HepG2 (cell line): ENCODE measurements around the gene WDR87. TPM values are rescaled to one million over a fixed set of nuclear protein-coding genes. Genes with fewer than 3 reads are reported as not detected.

ENCODE experiments used
- ATF1 ChIP-seq: IDR thresholded peaks from 2 replicates; pipeline ENCODE4 v1.6.1; 2016; ENCODE audit warnings: mild to moderate bottlenecking, control low read depth
- BRCA1 ChIP-seq: sonication (generic); formaldehyde crosslinking; IDR thresholded peaks from 2 replicates; pipeline ENCODE4 v1.4.0; 2020; ENCODE audit warnings: missing genetic modification reagents
- FOXK1 ChIP-seq: sonication (generic); formaldehyde crosslinking; IDR thresholded peaks from 2 replicates; pipeline ENCODE4 v1.4.0; 2020; ENCODE audit warnings: low read depth, missing genetic modification reagents, borderline replicate concordance
- KDM5A ChIP-seq: fragments of 200-600 bp; sonication (generic); IDR thresholded peaks from 2 replicates; pipeline ENCODE4 v1.7.0; 2018; ENCODE audit warnings: antibody characterized with exemption, mild to moderate bottlenecking, low read length, borderline replicate concordance
- KLF12 ChIP-seq: sonication (generic); formaldehyde crosslinking; IDR thresholded peaks from 2 replicates; pipeline ENCODE4 v1.4.0; 2020; ENCODE audit warnings: missing genetic modification reagents, borderline replicate concordance
- MAFG ChIP-seq: sonication (generic); formaldehyde crosslinking; IDR thresholded peaks from 2 replicates; pipeline ENCODE4 v1.5.1; 2020; ENCODE audit warnings: mild to moderate bottlenecking, missing genetic modification reagents
- SAP130 ChIP-seq: IDR thresholded peaks from 2 replicates; pipeline ENCODE4 v1.6.1; 2016; ENCODE audit warnings: low read depth
- WIZ ChIP-seq: sonication (generic); formaldehyde crosslinking; IDR thresholded peaks from 2 replicates; pipeline ENCODE4 v1.5.1; 2020; ENCODE audit warnings: mild to moderate bottlenecking, missing genetic modification reagents
- ZNF776 ChIP-seq: sonication (generic); formaldehyde crosslinking; IDR thresholded peaks from 2 replicates; pipeline ENCODE4 v1.4.0; 2020; ENCODE audit warnings: mild to moderate bottlenecking, missing genetic modification reagents
- ZSCAN31 ChIP-seq: sonication (generic); formaldehyde crosslinking; IDR thresholded peaks from 2 replicates; pipeline ENCODE4 v1.5.0; 2020; ENCODE audit warnings: low read depth, mild to moderate bottlenecking, missing genetic modification reagents
- polyA plus RNA-seq, 8 experiments: library from polyadenylated mRNA; depleted of rRNA in 3 of 8; stranded (reverse) in 7 of 8; unstranded in 1 of 8; fragments of >200 nt; fragmentation: Illumina TruSeq in 4 of 8; extraction: Trizol in 4 of 8; gene quantifications; 2 replicates each; pipeline versions ENCODE4 v1.2.1 to v1.2.3, GENCODE V29; 2011 to 2016; ENCODE audit warnings: low read depth in 4 of 8, missing spikeins in 1 of 8, mixed read lengths in 1 of 8; ENCODE audit not compliant: insufficient read depth in 1 of 8
- total RNA-seq, 5 experiments: library from RNA; depleted of rRNA; stranded (reverse); fragments of >200 nt; fragmentation: Illumina TruSeq; extraction: Trizol; gene quantifications; 2 replicates each; pipeline ENCODE4 v1.2.3, GENCODE V29; 2016; ENCODE audit warnings: low read depth in 1 of 5
- TF ChIP-seq, protein P1 (sequence below): IDR thresholded peaks from 2 replicates; pipeline ENCODE4 v1.6.1; 2018; ENCODE audit warnings: missing genetic modification reagents
- TF ChIP-seq, protein P2 (sequence below): sonication (generic); formaldehyde crosslinking; IDR thresholded peaks from 2 replicates; pipeline ENCODE4 v1.5.1; 2020; ENCODE audit warnings: missing genetic modification reagents, mild to moderate bottlenecking, borderline replicate concordance
- TF ChIP-seq, protein P3 (sequence below): sonication (generic); formaldehyde crosslinking; IDR thresholded peaks from 2 replicates; pipeline ENCODE4 v1.8.0; 2022; ENCODE audit warnings: missing genetic modification reagents, mild to moderate bottlenecking, borderline replicate concordance
- TF ChIP-seq, protein P4 (sequence below): IDR thresholded peaks from 2 replicates; pipeline ENCODE4 v1.6.1; 2012; ENCODE audit warnings: low read depth, low read length, improper control_type of control experiment
- TF ChIP-seq, protein P5 (sequence below): sonication (generic); formaldehyde crosslinking; conservative IDR thresholded peaks from 2 replicates; pipeline ENCODE4 v1.8.0; 2022; ENCODE audit warnings: mild to moderate bottlenecking, moderate library complexity, missing genetic modification reagents
- TF ChIP-seq, protein P6 (sequence below): sonication (generic); formaldehyde crosslinking; IDR thresholded peaks from 2 replicates; pipeline ENCODE4 v1.4.0; 2020; ENCODE audit warnings: mild to moderate bottlenecking, low read depth, missing genetic modification reagents

The WDR87 gene
- total and polyA plus RNA-seq, 2 of the 13 experiments (the other 11 are each of a cell fraction or from before 2014, with no cell fraction given), result not detected

DNA sequence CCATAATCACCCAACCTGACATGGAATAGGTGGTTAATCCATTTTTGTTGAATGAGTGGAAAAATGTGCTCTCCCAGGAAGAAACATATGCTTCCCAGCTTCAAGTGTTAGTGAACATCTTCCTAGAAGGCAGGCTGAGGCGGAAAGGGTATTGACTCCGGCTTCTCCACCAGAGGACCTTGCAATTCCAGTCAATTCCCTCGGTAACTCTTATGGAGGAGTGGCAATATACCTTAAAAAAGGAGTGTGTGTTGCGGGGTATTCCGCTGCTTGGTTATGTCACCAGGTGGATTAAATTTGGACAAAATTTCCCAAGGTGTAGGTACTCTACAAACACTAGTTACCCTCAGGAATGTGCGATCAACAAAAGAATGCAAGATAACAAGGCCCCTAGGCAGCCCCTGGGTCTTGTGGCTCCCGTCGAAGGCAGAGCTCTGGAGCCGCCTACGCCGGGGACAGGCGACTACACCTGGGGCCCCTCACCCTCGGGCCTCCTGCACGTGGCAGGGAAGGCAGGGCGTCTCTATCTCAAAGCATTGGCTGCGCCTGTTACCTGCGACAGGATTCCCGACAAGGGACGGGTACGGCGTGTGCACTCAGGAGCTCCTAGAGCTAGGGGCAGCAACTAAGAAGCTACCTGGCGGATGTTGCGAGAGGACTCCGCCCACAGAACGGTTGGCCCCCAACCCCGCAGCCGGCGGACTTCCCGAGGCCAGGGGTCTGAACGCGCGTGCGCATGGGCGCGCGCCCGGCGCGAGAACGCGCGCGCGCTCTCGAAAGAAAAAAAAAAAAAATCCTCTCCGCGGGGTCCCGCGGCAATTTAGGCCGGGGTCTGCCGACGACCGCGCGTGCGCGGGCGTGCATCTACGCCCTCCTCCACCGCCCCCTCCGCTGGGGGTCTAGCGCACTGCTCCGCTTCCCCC is at the start of gene WDR87 (continued):
- TF ChIP-seq KLF12 (peak; percentile 74; the same call in 1 of the 2 replicates), ATF1 (0 out of 2 replicates have a peak, but pooled peaks have one; percentile 17), BRCA1 (peak; percentile 12; the same call in 1 of the 2 replicates), FOXK1 (CRISPR knock-in tag) (0 out of 2 replicates have a peak, but pooled peaks have one; percentile 30), SAP130 (CRISPR knock-in tag) (peak; percentile 21; the same call in 1 of the 2 replicates), KDM5A (peak; percentile 91), ZNF776 (CRISPR knock-in tag) (peak; percentile 16; the same call in 1 of the 2 replicates), MAFG (no peak), ZSCAN31 (CRISPR knock-in tag) (peak; percentile 25; the same call in 1 of the 2 replicates), WIZ (CRISPR knock-in tag) (0 out of 2 replicates have a peak, but pooled peaks have one; percentile 45)
- TF ChIP-seq, protein P1, sequence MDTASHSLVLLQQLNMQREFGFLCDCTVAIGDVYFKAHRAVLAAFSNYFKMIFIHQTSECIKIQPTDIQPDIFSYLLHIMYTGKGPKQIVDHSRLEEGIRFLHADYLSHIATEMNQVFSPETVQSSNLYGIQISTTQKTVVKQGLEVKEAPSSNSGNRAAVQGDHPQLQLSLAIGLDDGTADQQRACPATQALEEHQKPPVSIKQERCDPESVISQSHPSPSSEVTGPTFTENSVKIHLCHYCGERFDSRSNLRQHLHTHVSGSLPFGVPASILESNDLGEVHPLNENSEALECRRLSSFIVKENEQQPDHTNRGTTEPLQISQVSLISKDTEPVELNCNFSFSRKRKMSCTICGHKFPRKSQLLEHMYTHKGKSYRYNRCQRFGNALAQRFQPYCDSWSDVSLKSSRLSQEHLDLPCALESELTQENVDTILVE (CRISPR knock-in tag), result no peak
- TF ChIP-seq, protein P2, sequence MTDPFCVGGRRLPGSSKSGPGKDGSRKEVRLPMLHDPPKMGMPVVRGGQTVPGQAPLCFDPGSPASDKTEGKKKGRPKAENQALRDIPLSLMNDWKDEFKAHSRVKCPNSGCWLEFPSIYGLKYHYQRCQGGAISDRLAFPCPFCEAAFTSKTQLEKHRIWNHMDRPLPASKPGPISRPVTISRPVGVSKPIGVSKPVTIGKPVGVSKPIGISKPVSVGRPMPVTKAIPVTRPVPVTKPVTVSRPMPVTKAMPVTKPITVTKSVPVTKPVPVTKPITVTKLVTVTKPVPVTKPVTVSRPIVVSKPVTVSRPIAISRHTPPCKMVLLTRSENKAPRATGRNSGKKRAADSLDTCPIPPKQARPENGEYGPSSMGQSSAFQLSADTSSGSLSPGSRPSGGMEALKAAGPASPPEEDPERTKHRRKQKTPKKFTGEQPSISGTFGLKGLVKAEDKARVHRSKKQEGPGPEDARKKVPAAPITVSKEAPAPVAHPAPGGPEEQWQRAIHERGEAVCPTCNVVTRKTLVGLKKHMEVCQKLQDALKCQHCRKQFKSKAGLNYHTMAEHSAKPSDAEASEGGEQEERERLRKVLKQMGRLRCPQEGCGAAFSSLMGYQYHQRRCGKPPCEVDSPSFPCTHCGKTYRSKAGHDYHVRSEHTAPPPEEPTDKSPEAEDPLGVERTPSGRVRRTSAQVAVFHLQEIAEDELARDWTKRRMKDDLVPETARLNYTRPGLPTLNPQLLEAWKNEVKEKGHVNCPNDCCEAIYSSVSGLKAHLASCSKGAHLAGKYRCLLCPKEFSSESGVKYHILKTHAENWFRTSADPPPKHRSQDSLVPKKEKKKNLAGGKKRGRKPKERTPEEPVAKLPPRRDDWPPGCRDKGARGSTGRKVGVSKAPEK (CRISPR knock-in tag), result peak; percentile 82; the same call in 1 of the 2 replicates
- TF ChIP-seq, protein P3, sequence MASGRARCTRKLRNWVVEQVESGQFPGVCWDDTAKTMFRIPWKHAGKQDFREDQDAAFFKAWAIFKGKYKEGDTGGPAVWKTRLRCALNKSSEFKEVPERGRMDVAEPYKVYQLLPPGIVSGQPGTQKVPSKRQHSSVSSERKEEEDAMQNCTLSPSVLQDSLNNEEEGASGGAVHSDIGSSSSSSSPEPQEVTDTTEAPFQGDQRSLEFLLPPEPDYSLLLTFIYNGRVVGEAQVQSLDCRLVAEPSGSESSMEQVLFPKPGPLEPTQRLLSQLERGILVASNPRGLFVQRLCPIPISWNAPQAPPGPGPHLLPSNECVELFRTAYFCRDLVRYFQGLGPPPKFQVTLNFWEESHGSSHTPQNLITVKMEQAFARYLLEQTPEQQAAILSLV (CRISPR knock-in tag), result peak; percentile 14; the same call in 1 of the 2 replicates
- TF ChIP-seq, protein P4, sequence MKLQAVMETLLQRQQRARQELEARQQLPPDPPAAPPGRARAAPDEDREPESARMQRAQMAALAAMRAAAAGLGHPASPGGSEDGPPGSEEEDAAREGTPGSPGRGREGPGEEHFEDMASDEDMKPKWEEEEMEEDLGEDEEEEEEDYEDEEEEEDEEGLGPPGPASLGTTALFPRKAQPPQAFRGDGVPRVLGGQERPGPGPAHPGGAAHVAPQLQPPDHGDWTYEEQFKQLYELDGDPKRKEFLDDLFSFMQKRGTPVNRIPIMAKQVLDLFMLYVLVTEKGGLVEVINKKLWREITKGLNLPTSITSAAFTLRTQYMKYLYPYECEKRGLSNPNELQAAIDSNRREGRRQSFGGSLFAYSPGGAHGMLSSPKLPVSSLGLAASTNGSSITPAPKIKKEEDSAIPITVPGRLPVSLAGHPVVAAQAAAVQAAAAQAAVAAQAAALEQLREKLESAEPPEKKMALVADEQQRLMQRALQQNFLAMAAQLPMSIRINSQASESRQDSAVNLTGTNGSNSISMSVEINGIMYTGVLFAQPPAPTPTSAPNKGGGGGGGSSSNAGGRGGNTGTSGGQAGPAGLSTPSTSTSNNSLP, result no peak
- TF ChIP-seq, protein P5, sequence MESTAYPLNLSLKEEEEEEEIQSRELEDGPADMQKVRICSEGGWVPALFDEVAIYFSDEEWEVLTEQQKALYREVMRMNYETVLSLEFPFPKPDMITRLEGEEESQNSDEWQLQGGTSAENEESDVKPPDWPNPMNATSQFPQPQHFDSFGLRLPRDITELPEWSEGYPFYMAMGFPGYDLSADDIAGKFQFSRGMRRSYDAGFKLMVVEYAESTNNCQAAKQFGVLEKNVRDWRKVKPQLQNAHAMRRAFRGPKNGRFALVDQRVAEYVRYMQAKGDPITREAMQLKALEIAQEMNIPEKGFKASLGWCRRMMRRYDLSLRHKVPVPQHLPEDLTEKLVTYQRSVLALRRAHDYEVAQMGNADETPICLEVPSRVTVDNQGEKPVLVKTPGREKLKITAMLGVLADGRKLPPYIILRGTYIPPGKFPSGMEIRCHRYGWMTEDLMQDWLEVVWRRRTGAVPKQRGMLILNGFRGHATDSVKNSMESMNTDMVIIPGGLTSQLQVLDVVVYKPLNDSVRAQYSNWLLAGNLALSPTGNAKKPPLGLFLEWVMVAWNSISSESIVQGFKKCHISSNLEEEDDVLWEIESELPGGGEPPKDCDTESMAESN (CRISPR knock-in tag), result peak; percentile 21; the same call in 1 of the 2 replicates
- TF ChIP-seq, protein P6, sequence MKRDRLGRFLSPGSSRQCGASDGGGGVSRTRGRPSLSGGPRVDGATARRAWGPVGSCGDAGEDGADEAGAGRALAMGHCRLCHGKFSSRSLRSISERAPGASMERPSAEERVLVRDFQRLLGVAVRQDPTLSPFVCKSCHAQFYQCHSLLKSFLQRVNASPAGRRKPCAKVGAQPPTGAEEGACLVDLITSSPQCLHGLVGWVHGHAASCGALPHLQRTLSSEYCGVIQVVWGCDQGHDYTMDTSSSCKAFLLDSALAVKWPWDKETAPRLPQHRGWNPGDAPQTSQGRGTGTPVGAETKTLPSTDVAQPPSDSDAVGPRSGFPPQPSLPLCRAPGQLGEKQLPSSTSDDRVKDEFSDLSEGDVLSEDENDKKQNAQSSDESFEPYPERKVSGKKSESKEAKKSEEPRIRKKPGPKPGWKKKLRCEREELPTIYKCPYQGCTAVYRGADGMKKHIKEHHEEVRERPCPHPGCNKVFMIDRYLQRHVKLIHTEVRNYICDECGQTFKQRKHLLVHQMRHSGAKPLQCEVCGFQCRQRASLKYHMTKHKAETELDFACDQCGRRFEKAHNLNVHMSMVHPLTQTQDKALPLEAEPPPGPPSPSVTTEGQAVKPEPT (CRISPR knock-in tag), result 0 out of 2 replicates have a peak, but pooled peaks have one; percentile 50
